Lower leg skin (tissue), 4 donors: ENCODE measurements around the gene MPIG6B. TPM values are rescaled to one million over a fixed set of nuclear protein-coding genes. Genes with fewer than 3 reads are reported as not detected.

Experiments used
- DNase-seq, 2 donors: peaks; one replicate each; pipeline ENCODE4 v3.0.0-alpha.2; 2019; ENCODE audit warnings: low spot score in 2 of 2
- H3K4me3 ChIP-seq: fragments of 200-600 bp; sonication (generic); 2 replicates; pipeline ENCODE4 v1.5.1; 2017; ENCODE audit warnings: mild to moderate bottlenecking, low read depth; ENCODE audit not compliant: poor library complexity, severe bottlenecking
- CTCF ChIP-seq, 3 donors: fragments of 450-650 bp; IDR thresholded peaks; one replicate each; pipeline ENCODE4 v1.5.1; 2016; ENCODE audit warnings: antibody characterized with exemption in 3 of 3, mild to moderate bottlenecking in 3 of 3, moderate library complexity in 2 of 3
- POLR2A ChIP-seq, 2 donors: fragments of 450-650 bp; IDR thresholded peaks; one replicate each; pipeline ENCODE4 v1.6.1; 2016 to 2017; ENCODE audit warnings: antibody characterized with exemption in 2 of 2, mild to moderate bottlenecking in 1 of 2, moderate library complexity in 1 of 2
- WGBS, 2 donors: methylation state at CpG; one replicate each; pipeline ENCODE4 v1.1.5; 2018; 5-methylcytosine and 5-hydroxymethylcytosine counted together
- intact Hi-C: fragments of 100-400 bp; cut with DNase I; formaldehyde crosslinking; loops from one replicate; pipeline ENCODE4 v1.15.0; 2023; ENCODE audit warnings: low total_unique reads
- total RNA-seq, 4 donors: library from RNA; depleted of rRNA; stranded (reverse); fragments of >200 nt; gene quantifications; one replicate each; pipeline ENCODE4 v1.1.0, GENCODE V29; 2016

Gene MPIG6B
- total RNA-seq, 4 donors from 2014 or later, result 6.0 to 10.5 (median 7.9) TPM

DNA sequence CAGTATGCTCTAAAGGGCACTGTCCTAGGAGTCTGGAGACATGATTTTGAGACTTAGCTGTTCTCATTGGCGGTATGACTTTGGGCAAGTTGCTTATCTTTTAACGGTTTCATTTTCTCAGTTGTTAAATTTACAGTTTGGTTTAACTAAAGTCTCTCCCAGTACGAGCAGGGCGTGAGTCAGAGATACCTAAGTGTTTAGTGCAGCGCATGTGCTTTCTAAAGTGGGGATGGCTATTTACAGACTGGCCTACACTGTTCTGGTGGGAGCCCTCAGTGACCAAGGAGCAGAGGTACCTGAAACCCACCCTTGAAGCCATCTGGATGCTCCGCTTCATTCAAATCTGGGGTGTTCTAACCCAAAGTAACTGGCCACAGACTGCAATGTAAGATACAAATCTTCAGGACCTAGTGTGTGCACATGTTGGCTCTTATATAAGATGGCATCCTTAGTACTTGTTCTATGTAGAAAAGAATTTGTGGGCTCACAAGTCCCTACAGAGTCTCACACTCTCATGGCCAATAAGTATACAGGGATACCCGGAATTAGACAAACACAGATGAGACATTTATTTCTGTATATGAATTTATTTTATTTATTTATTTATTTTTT lies 27.3 kb downstream of the MPIG6B start:
- intact Hi-C loops, result no loop called here
- DNase-seq, result no peak
- no peak overlapping the region for H3K4me3 ChIP-seq
- TF ChIP-seq POLR2A (IDR thresholded peaks at IDR 0.05) (no peak), CTCF (IDR thresholded peaks at IDR 0.05) (no peak)
- WGBS, 2 donors, result 84 to 90% methylated on average over 7 of the region's 7 CpGs

DNA sequence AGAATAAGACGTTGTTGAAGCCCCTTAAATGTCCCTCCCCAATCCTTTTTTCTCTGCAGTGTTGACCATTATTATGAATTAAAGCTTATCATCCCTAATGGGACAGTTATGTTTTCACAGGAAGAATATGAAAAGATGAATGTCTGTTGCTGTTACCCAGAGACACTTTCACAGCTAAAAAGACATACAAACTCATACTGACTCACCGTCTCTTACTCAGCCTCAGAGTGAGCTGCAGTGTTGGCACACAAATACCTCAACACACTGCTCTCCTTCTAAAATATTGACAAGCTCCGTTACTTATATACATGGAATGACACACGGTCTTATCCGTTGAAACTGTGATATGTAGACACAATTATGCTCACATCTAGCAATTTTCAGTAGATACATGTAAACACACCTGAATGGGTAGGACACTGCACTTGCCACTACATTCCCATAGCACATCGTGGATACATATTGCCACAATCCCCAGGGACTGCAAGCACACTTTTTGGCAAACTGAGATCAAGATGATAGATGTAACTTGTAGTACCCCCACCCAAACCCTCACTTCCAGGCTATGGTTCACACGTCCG lies 29.7 kb downstream of the MPIG6B start:
- DNase-seq, result no peak
- H3K4me3 ChIP-seq, result no peak overlapping the region
- intact Hi-C loops, result no loop called here
- no peak for TF ChIP-seq CTCF (IDR thresholded peaks at IDR 0.05)
- TF ChIP-seq POLR2A (IDR thresholded peaks at IDR 0.05), result no peak
- 73 to 78% methylated on average over 8 of the region's 8 CpGs for WGBS, 2 donors

GRCh38 chr6:31758281-31758680 lies 35.1 kb downstream of the MPIG6B start:
- H3K4me3 ChIP-seq, result no peak overlapping the region
- intact Hi-C loops, result no loop called here
- TF ChIP-seq POLR2A (IDR thresholded peaks at IDR 0.05) (no peak), CTCF (IDR thresholded peaks at IDR 0.05) (no peak)
- no peak for DNase-seq
- WGBS, 2 donors, result 92 to 96% methylated on average over 2 of the region's 2 CpGs

DNA sequence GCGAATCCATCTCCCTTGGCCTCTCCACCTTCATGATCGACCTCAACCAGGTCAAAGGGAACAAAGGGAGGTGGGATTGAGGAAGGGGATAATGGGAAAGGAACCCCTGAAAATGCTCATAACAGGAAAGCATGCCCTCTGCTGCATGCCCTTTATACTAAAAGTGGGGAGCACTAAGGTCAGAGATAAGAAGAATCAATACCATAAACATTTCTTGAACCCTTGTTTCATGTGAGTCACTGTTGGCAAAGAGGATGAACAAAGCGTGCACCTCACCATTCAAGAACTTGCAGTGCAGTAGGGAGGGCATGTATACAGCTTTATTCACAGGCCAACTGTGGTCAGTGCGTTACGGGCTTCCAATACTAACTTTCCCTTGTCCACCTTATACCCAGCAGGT lies 37.6 kb downstream of the MPIG6B start:
- intact Hi-C loops, result no loop called here
- no peak overlapping the region for H3K4me3 ChIP-seq
- DNase-seq, result no peak
- no peak for TF ChIP-seq POLR2A (IDR thresholded peaks at IDR 0.05)
- TF ChIP-seq CTCF (IDR thresholded peaks at IDR 0.05), result no peak
- WGBS, 2 donors, result 89 to 92% methylated on average over 5 of the region's 5 CpGs

GRCh38 chr6:31761343-31761742 lies 38.2 kb downstream of the MPIG6B start:
- intact Hi-C loops, result no loop called here
- WGBS, 2 donors, result 95 to 97% methylated on average over 8 of the region's 8 CpGs
- H3K4me3 ChIP-seq, result no peak overlapping the region
- no peak for DNase-seq
- no peak for TF ChIP-seq POLR2A (IDR thresholded peaks at IDR 0.05)
- TF ChIP-seq CTCF (IDR thresholded peaks at IDR 0.05), result no peak

DNA sequence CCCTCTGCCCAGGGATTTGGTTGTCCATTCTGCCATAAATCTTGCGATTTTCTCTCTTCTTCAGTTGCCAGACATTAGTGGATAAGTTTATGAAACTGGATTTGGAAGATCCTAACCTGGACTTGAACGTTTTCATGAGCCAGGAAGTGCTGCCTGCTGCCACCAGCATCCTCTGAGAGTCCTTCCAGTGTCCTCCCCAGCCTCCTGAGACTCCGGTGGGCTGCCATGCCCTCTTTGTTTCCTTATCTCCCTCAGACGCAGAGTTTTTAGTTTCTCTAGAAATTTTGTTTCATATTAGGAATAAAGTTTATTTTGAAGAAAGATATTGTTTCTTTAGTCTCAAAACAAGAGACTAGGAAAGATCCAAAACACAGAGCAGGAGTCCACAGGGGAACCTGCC lies 39.2 kb downstream of the MPIG6B start, which contains the start of gene SAPCD1:
TSS of gene SAPCD1 (plus strand) at position 301 of the 400 bp plus-strand sequence. CDS start 399 bp downstream, outside the sequence.
- no peak for DNase-seq

More for the DNA sequence above, 39.2 kb downstream of the MPIG6B start, which contains the start of gene SAPCD1:
- TF ChIP-seq CTCF (IDR thresholded peaks at IDR 0.05), result no peak
- H3K4me3 ChIP-seq, result no peak within 1 kb of the TSS
- intact Hi-C loops, result no loop called here
- 78 to 80% methylated on average over 4 of the region's 4 CpGs for WGBS, 2 donors
